NCI-H69 (cell line): ENCODE data around the gene COQ10A.

Source experiments
- DNase-seq: peaks from one replicate; lab custom pipeline; 2025; lab: John Stamatoyannopoulos, UW

The COQ10A gene

DNA sequence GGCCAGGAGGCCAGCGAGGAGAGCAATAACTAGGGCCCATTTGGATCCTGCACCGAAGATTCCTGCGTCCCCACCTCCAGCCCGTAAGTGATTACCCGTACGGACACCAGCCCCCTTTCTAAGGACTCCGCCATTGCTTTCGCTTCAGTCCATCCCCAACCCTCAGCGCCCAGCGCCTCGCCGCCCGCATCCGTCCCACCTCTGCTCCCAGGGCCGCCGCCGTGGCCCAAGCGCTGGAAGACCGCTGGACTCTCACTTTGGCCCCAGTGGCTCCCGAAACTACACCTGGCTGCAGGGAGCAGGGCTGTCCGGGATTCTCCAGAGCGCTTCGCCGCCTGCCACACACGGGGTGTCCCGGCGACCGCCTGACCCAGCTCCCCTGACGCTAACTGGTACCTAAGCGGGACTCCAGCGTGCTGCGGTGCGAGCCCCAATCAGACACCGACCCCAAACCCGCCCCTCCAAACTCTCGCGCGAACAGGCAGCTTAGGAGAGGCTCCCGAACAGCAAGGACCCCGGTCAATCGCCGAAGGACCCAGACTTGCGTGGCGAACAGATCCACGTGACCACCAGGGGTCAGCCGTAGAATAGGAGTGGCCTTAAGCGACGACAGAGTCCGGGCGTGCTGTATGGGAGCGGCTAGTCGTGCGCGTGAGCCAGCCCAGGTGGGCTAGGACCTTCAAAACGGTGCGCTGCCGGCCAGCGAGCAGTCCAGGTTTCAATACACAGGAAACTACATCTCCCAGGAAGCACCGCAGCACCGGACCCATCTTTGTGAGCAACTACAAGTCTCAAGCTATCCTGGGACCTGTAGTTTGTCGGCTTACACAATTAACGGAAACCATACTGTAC, 49.1 kb downstream of the COQ10A start, which contains the start of gene CNPY2:
TSS of gene CNPY2 (minus strand) at position 367 of the 852 bp plus-strand sequence. CDS start 771 bp downstream, outside the sequence.
- DNase-seq = peak; percentile 99

DNA sequence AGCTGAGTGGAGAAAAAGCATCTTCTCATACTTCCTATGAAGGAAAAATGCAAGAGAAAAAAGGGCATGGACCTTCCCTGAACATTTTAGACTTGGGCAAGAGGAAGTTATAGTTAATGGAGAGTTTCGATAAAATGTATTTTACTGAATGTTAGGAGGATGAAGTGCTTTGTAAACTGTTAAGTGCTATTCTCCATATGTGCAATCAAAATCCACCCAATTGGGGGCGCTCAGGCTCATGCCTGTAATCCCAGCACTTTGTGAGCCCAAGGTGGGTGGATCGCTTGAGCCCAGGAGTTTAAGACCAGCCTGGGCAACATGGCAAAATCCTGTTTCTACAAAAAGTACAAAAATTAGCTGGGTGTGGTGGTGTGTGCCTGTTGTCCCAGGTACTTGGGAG, 50.9 kb downstream of the COQ10A start:
- DNase-seq = no peak
